ENCODE results near the gene DDB1. TPM values are rescaled to one million over a fixed set of nuclear protein-coding genes. Genes with fewer than 3 reads are reported as not detected.
A peak's percentile ranks its signal among the peaks of the same experiment; 100 is the strongest.

The DDB1 gene
- total RNA-seq, 2 donors from 2014 or later, result 244 to 251 TPM

- H3K4me1 Mint-ChIP-seq, result peaks cover 7% of the 10 kb centered on the region
- Histone ChIP-seq H3K4me1 (ENCODE audit: control insufficient read depth, insufficient read depth, low read length) (no peaks in the 10 kb centered on the region), H3K4me3 (ENCODE audit: low read length) (no peak overlapping the region), H3K9me3 (ENCODE audit: control insufficient read depth, low read length) (no peaks in the 10 kb centered on the region), H3K9ac (ENCODE audit: extremely low read depth, low read length, poor library complexity, severe bottlenecking) (no peak overlapping the region), H3K36me3 (ENCODE audit: control insufficient read depth, insufficient read depth, low read length) (no peaks in the 10 kb centered on the region), H3K27ac (ENCODE audit: low read depth, low read length) (no peak overlapping the region), H3K27me3 (ENCODE audit: control insufficient read depth, insufficient read depth, low read length, poor library complexity, severe bottlenecking) (peaks cover 15% of the 10 kb centered on the region)
- WGBS, 2 experiments (ENCODE audit: insufficient coverage in 1 of 2, insufficient read length in 1 of 2), result 87 to 96% methylated on average over 4 to 12 of the region's 12 CpGs
- H3K4me3 Mint-ChIP-seq, result no peak overlapping the region
- H3K27me3 Mint-ChIP-seq (ENCODE audit: insufficient read depth), result peaks cover 23% of the 10 kb centered on the region
- peak; percentile 68 for DNase-seq
- no peaks in the 10 kb centered on the region for H3K9me3 Mint-ChIP-seq
- TF ChIP-seq, protein P1, sequence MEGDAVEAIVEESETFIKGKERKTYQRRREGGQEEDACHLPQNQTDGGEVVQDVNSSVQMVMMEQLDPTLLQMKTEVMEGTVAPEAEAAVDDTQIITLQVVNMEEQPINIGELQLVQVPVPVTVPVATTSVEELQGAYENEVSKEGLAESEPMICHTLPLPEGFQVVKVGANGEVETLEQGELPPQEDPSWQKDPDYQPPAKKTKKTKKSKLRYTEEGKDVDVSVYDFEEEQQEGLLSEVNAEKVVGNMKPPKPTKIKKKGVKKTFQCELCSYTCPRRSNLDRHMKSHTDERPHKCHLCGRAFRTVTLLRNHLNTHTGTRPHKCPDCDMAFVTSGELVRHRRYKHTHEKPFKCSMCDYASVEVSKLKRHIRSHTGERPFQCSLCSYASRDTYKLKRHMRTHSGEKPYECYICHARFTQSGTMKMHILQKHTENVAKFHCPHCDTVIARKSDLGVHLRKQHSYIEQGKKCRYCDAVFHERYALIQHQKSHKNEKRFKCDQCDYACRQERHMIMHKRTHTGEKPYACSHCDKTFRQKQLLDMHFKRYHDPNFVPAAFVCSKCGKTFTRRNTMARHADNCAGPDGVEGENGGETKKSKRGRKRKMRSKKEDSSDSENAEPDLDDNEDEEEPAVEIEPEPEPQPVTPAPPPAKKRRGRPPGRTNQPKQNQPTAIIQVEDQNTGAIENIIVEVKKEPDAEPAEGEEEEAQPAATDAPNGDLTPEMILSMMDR (conservative IDR thresholded peaks at IDR 0.05), result peak; percentile 61
- H3K36me3 Mint-ChIP-seq (ENCODE audit: low read depth), result peaks cover 10% of the 10 kb centered on the region
- H3K27ac Mint-ChIP-seq, result no peak overlapping the region
These were observed 41.8 kb downstream of the DDB1 start for GRCh38 chr11:61290905-61291690.

- no peak overlapping the region for H3K27ac Mint-ChIP-seq
- H3K27me3 Mint-ChIP-seq (ENCODE audit: insufficient read depth), result peaks cover 11% of the 10 kb centered on the region
- DNase-seq, result no peak
- H3K36me3 Mint-ChIP-seq (ENCODE audit: low read depth), result peaks cover 33% of the 10 kb centered on the region
- H3K4me3 ChIP-seq (ENCODE audit: low read length), result no peak overlapping the region
- no peak overlapping the region for H3K4me3 Mint-ChIP-seq
- 92 to 97% methylated on average over 11 to 14 of the region's 14 CpGs for WGBS, 2 experiments (ENCODE audit: insufficient coverage in 1 of 2, insufficient read length in 1 of 2)
- no peaks in the 10 kb centered on the region for H3K4me1 ChIP-seq (ENCODE audit: control insufficient read depth, insufficient read depth, low read length)
- peaks cover 5% of the 10 kb centered on the region for H3K9me3 Mint-ChIP-seq
- peaks cover 7% of the 10 kb centered on the region for H3K9me3 ChIP-seq (ENCODE audit: control insufficient read depth, low read length)
- peaks cover 5% of the 10 kb centered on the region for H3K36me3 ChIP-seq (ENCODE audit: control insufficient read depth, insufficient read depth, low read length)
- no peak overlapping the region for H3K9ac ChIP-seq (ENCODE audit: extremely low read depth, low read length, poor library complexity, severe bottlenecking)
- H3K27ac ChIP-seq (ENCODE audit: low read depth, low read length), result no peak overlapping the region
- H3K27me3 ChIP-seq (ENCODE audit: control insufficient read depth, insufficient read depth, low read length, poor library complexity, severe bottlenecking), result no peaks in the 10 kb centered on the region
- TF ChIP-seq, protein P1 (conservative IDR thresholded peaks at IDR 0.05), result no peak
- H3K4me1 Mint-ChIP-seq, result no peaks in the 10 kb centered on the region
These were observed 45.4 kb downstream of the DDB1 start for GRCh38 chr11:61287338-61287977.

DNA sequence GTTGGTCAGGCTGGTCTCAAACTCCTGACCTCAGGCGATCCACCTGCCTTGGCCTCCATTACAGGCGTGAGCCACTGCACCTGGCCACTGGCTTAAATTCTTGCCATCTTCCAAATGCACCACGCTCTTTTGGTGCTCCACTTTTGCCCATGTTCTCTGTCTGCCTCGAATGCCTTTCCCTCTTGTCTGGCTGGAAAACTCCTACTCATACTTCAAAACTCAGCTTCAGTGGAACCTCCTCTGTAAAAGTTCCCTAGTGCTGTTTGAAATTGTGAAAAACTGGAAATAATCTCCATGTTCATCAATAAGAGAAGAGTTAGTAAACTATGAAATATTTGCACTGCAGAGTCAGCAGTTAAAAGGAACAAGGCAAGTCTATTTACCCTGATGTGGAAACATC is 49.3 kb downstream of the DDB1 start:
- Histone ChIP-seq H3K36me3 (ENCODE audit: control insufficient read depth, insufficient read depth, low read length) (peaks cover 11% of the 10 kb centered on the region), H3K27me3 (ENCODE audit: control insufficient read depth, insufficient read depth, low read length, poor library complexity, severe bottlenecking) (no peaks in the 10 kb centered on the region), H3K27ac (ENCODE audit: low read depth, low read length) (no peak overlapping the region), H3K9ac (ENCODE audit: extremely low read depth, low read length, poor library complexity, severe bottlenecking) (no peak overlapping the region), H3K9me3 (ENCODE audit: control insufficient read depth, low read length) (peaks cover 7% of the 10 kb centered on the region), H3K4me1 (ENCODE audit: control insufficient read depth, insufficient read depth, low read length) (no peaks in the 10 kb centered on the region), H3K4me3 (ENCODE audit: low read length) (no peak overlapping the region)
- Mint-ChIP-seq H3K4me3 (no peak overlapping the region), H3K36me3 (ENCODE audit: low read depth) (peaks cover 39% of the 10 kb centered on the region), H3K27ac (no peak overlapping the region), H3K27me3 (ENCODE audit: insufficient read depth) (peaks cover 13% of the 10 kb centered on the region), H3K4me1 (peaks cover 6% of the 10 kb centered on the region), H3K9me3 (peaks cover 5% of the 10 kb centered on the region)
- TF ChIP-seq, protein P1 (conservative IDR thresholded peaks at IDR 0.05), result no peak
- DNase-seq, result no peak
- WGBS, 2 experiments (ENCODE audit: insufficient coverage in 1 of 2, insufficient read length in 1 of 2), result 89 to 94% methylated on average over 3 to 4 of the region's 4 CpGs
